Fibroblast of lung (primary cell): ENCODE results near the gene CHST8. TPM values are rescaled to one million over a fixed set of nuclear protein-coding genes. Genes with fewer than 3 reads are reported as not detected.
A peak's percentile ranks its signal among the peaks of the same experiment; 100 is the strongest.

Source experiments
- DNase-seq, 2 donors: peaks; one replicate each; pipeline versions ENCODE4 v3.0.0 to v3.0.0-alpha.2; 2010; ENCODE audit warnings: low read depth in 2 of 2
- H2AFZ ChIP-seq: 2 replicates; pipeline ENCODE4 v1.5.1; 2012; ENCODE audit warnings: low read length, control low read depth, inconsistent platforms
- H3K27ac ChIP-seq: 2 replicates; pipeline ENCODE4 v1.5.1; 2011; ENCODE audit warnings: low read length, control low read depth; ENCODE audit not compliant: insufficient read depth
- H3K27me3 ChIP-seq: 2 replicates; pipeline ENCODE4 v1.5.1; 2011; ENCODE audit warnings: mild to moderate bottlenecking, low read length; ENCODE audit not compliant: control insufficient read depth, insufficient read depth
- H3K36me3 ChIP-seq: 2 replicates; pipeline ENCODE4 v1.5.1; 2011; ENCODE audit warnings: low read length; ENCODE audit not compliant: control insufficient read depth, insufficient read depth
- H3K4me1 ChIP-seq: 2 replicates; pipeline ENCODE4 v1.5.1; 2011; ENCODE audit warnings: low read length; ENCODE audit not compliant: control insufficient read depth, insufficient read depth; ENCODE audit errors: extremely low read depth
- H3K4me2 ChIP-seq: 2 replicates; pipeline ENCODE4 v1.5.1; 2011; ENCODE audit warnings: low read length, control low read depth; ENCODE audit not compliant: insufficient read depth; ENCODE audit errors: extremely low read depth
- H3K4me3 ChIP-seq, 4 experiments: fragments of 200-600 bp in 1 of 4; sonication (generic) in 1 of 4; replicated peaks in 1 of 4; 2 replicates each; pipeline ENCODE4 v1.5.1; 2011 to 2016; ENCODE audit warnings: low read length in 4 of 4, low read depth in 3 of 4, mild to moderate bottlenecking in 3 of 4, control low read depth in 2 of 4, inconsistent platforms in 1 of 4, mixed read lengths in 1 of 4; ENCODE audit not compliant: insufficient read depth in 1 of 4; ENCODE audit errors: control extremely low read depth in 1 of 4
- H3K79me2 ChIP-seq: 2 replicates; pipeline ENCODE4 v1.5.1; 2012; ENCODE audit warnings: mild to moderate bottlenecking, low read length, inconsistent platforms; ENCODE audit not compliant: control insufficient read depth, insufficient read depth
- H3K9ac ChIP-seq: 2 replicates; pipeline ENCODE4 v1.5.1; 2011; ENCODE audit warnings: mild to moderate bottlenecking, low read length, control low read depth; ENCODE audit not compliant: insufficient read depth
- H3K9me3 ChIP-seq: 2 replicates; pipeline ENCODE4 v1.5.1; 2012; ENCODE audit warnings: low read depth, low read length; ENCODE audit not compliant: control insufficient read depth, insufficient read depth
- H4K20me1 ChIP-seq: 2 replicates; pipeline ENCODE4 v1.5.1; 2011; ENCODE audit warnings: low read length; ENCODE audit not compliant: control insufficient read depth, insufficient read depth; ENCODE audit errors: extremely low read depth
- EZH2 ChIP-seq: IDR thresholded peaks from 2 replicates; pipeline ENCODE4 v1.5.1; 2012; ENCODE audit warnings: low read length, control low read depth, mild to moderate bottlenecking; ENCODE audit errors: missing control alignments
- polyA plus RNA-seq, 2 donors: library from polyadenylated mRNA; depleted of rRNA in 1 of 2; stranded (reverse) in 1 of 2; unstranded in 1 of 2; fragments of >200 nt; gene quantifications; 2 replicates each; pipeline ENCODE4 v1.2.1, GENCODE V29; 2011 to 2012; ENCODE audit warnings: missing spikeins in 1 of 2
- total RNA-seq: library from RNA; depleted of rRNA; stranded (reverse); fragments of >200 nt; gene quantifications from 2 replicates; pipeline ENCODE4 v1.2.1, GENCODE V29; 2014
- TF ChIP-seq, protein P1 (sequence below), 2 donors: IDR thresholded peaks in 1 of 2; conservative IDR thresholded peaks in 1 of 2; 1 replicate in 1 of 2; 2 replicates in 1 of 2; pipeline ENCODE4 v1.5.1; 2011 to 2012; ENCODE audit warnings: low read length in 2 of 2, control low read depth in 1 of 2, inconsistent platforms in 1 of 2, low read depth in 1 of 2, mild to moderate bottlenecking in 1 of 2

The CHST8 gene
- total and polyA plus RNA-seq, 2 donors (not counting 1 experiment from before 2014, with no cell fraction given) = not detected

DNA sequence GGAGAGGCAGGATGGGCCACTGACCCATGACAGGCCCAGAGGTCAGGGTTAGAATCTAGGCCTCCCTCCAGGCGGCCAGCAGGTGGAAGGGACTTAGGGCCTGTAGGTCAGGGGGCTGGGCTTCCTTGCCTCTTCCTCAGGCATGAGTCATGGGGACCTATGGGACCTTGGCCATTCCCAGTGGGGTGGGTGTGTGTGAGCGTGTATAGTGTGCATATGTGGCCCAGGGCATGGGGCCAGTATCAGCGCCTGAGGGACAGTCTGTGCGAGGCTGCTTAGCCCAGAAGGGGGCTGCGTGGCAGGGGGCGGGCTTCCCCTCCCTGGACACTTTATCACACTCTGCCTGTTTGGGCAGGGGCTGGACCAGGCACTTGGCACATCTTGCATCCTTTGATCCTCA lies 188.2 kb downstream of the CHST8 start:
- Histone ChIP-seq H3K79me2 (no peaks in the 10 kb centered on the region), H3K36me3 (no peaks in the 10 kb centered on the region), H3K4me1 (no peaks in the 10 kb centered on the region), H2AFZ (no peak overlapping the region), H3K4me2 (no peak overlapping the region), H3K9ac (no peak overlapping the region), H3K27me3 (no peaks in the 10 kb centered on the region), H3K4me3 (no peak overlapping the region), H3K9me3 (no peaks in the 10 kb centered on the region), H4K20me1 (no peaks in the 10 kb centered on the region), H3K27ac (no peak overlapping the region)
- TF ChIP-seq, protein P1, sequence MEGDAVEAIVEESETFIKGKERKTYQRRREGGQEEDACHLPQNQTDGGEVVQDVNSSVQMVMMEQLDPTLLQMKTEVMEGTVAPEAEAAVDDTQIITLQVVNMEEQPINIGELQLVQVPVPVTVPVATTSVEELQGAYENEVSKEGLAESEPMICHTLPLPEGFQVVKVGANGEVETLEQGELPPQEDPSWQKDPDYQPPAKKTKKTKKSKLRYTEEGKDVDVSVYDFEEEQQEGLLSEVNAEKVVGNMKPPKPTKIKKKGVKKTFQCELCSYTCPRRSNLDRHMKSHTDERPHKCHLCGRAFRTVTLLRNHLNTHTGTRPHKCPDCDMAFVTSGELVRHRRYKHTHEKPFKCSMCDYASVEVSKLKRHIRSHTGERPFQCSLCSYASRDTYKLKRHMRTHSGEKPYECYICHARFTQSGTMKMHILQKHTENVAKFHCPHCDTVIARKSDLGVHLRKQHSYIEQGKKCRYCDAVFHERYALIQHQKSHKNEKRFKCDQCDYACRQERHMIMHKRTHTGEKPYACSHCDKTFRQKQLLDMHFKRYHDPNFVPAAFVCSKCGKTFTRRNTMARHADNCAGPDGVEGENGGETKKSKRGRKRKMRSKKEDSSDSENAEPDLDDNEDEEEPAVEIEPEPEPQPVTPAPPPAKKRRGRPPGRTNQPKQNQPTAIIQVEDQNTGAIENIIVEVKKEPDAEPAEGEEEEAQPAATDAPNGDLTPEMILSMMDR (conservative IDR thresholded peaks at IDR 0.05 in 1 of 2, IDR thresholded peaks at IDR 0.05 in 1 of 2; ENCODE audit: low read depth in 1 of 2, low read length in 2 of 2) = no peak
- no peak for TF ChIP-seq EZH2
- peak in 1 of 2 donors; percentile 45 for DNase-seq

GRCh38 chr19:33810821-33811220 lies 189.1 kb downstream of the CHST8 start:
- Histone ChIP-seq H2AFZ (no peak overlapping the region), H3K4me3 (no peak overlapping the region), H3K27me3 (no peaks in the 10 kb centered on the region), H3K9ac (no peak overlapping the region), H3K4me2 (no peak overlapping the region), H3K27ac (no peak overlapping the region), H3K36me3 (no peaks in the 10 kb centered on the region), H3K9me3 (no peaks in the 10 kb centered on the region), H4K20me1 (no peaks in the 10 kb centered on the region), H3K4me1 (no peaks in the 10 kb centered on the region), H3K79me2 (no peaks in the 10 kb centered on the region)
- DNase-seq = no peak
- TF ChIP-seq, protein P1 (conservative IDR thresholded peaks at IDR 0.05 in 1 of 2, IDR thresholded peaks at IDR 0.05 in 1 of 2; ENCODE audit: low read depth in 1 of 2, low read length in 2 of 2) = no peak
- no peak for TF ChIP-seq EZH2

- no peaks in the 10 kb centered on the region for H4K20me1 ChIP-seq
- no peaks in the 10 kb centered on the region for H3K4me1 ChIP-seq
- H3K4me3 ChIP-seq = no peak overlapping the region
- H3K27ac ChIP-seq = no peak overlapping the region
- no peak overlapping the region for H3K4me2 ChIP-seq
- no peak for TF ChIP-seq EZH2
- TF ChIP-seq, protein P1 (conservative IDR thresholded peaks at IDR 0.05 in 1 of 2, IDR thresholded peaks at IDR 0.05 in 1 of 2; ENCODE audit: low read depth in 1 of 2, low read length in 2 of 2) = no peak
- no peaks in the 10 kb centered on the region for H3K79me2 ChIP-seq
- H3K36me3 ChIP-seq = no peaks in the 10 kb centered on the region
- H3K27me3 ChIP-seq = no peaks in the 10 kb centered on the region
- H3K9me3 ChIP-seq = no peaks in the 10 kb centered on the region
- H2AFZ ChIP-seq = no peak overlapping the region
- no peak overlapping the region for H3K9ac ChIP-seq
- DNase-seq = no peak
Observed at GRCh38 chr19:33811246-33811645, 189.5 kb downstream of the CHST8 start.
